Activated B cell treated with CpG ODN at 0.5 μM for 24 hours (primary cell): Measurements from ENCODE around the gene AMMECR1. TPM values are rescaled to one million over a fixed set of nuclear protein-coding genes. Genes with fewer than 3 reads are reported as not detected.
A peak's percentile ranks its signal among the peaks of the same experiment; 100 is the strongest.

Source experiments
- ATAC-seq: fragments of 200-7000 bp; cut with Tn5 transposase; one replicate; pipeline ENCODE4 v1.10.0; 2021; ENCODE audit warnings: low read depth, mild to moderate bottlenecking, moderate library complexity
- CTCF ChIA-PET: fragments of 350-600 bp; sonication (Branson Sonifier 250); formaldehyde crosslinking; loops from one replicate; lab custom pipeline; 2021; ENCODE audit warnings: antibody characterized with exemption; lab: Charles Lee
- POLR2A ChIA-PET: fragments of 350-600 bp; sonication (Branson Sonifier 250); formaldehyde crosslinking; loops from one replicate; lab custom pipeline; 2021; ENCODE audit warnings: antibody characterized with exemption; lab: Charles Lee
- DNase-seq: peaks from one replicate; pipeline ENCODE4 v3.0.0; 2022
- H3K27ac Mint-ChIP-seq: one replicate; pipeline ENCODE4 v1.8.0; 2020; ENCODE audit warnings: mixed read lengths
- H3K27me3 Mint-ChIP-seq: one replicate; pipeline ENCODE4 v1.8.0; 2021; ENCODE audit warnings: mixed read lengths
- H3K36me3 Mint-ChIP-seq: one replicate; pipeline ENCODE4 v1.8.0; 2021; ENCODE audit warnings: low read depth, mixed read lengths
- H3K4me1 Mint-ChIP-seq: one replicate; pipeline ENCODE4 v1.8.0; 2021; ENCODE audit warnings: mixed read lengths
- H3K4me3 Mint-ChIP-seq: one replicate; pipeline ENCODE4 v1.8.0; 2020; ENCODE audit warnings: mild to moderate bottlenecking, mixed read lengths
- H3K9me3 Mint-ChIP-seq: one replicate; pipeline ENCODE4 v1.8.0; 2020; ENCODE audit warnings: mixed read lengths
- intact Hi-C: fragments of 100-400 bp; cut with micrococcal nuclease; formaldehyde crosslinking; loops from one replicate; pipeline ENCODE4 v1.15.1; 2024
- total RNA-seq: library from RNA; stranded (reverse); gene quantifications from 2 replicates; pipeline ENCODE4 v1.2.3, GENCODE V29; 2022
- TF ChIP-seq, protein P1 (sequence below): fragments of 200-600 bp; IDR thresholded peaks from one replicate; pipeline ENCODE4 v1.8.0; 2022; ENCODE audit warnings: antibody characterized with exemption, mild to moderate bottlenecking

The AMMECR1 gene
- total RNA-seq, 1 donor from 2014 or later = 10.8 TPM

DNA sequence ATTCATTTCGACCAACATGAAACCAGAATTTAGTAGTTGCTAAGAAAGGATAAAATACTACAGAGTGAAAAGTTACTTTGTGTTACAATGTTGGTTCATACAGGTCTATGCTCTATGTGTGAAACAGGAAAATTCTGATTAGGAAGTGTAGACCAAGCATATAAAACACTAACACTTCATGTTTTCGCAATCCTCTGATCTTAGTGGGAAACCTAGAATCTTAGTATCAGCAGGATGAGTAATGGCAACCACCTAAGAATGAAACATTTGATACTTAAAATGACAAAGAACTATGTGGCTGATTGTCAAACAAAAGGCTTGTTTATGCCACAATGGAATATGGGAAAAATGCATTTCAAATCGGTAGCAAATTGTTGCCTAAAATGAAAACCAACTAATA is 116.1 kb downstream of the AMMECR1 start:
- Mint-ChIP-seq H3K4me3 (no peak overlapping the region), H3K4me1 (no peaks in the 10 kb centered on the region), H3K27ac (no peak overlapping the region), H3K36me3 (peaks cover 17% of the 10 kb centered on the region), H3K9me3 (no peaks in the 10 kb centered on the region), H3K27me3 (no peaks in the 10 kb centered on the region)
- DNase-seq (no peak), ATAC-seq (no peak)
- intact Hi-C loops = no loop called here
- TF ChIP-seq, protein P1, sequence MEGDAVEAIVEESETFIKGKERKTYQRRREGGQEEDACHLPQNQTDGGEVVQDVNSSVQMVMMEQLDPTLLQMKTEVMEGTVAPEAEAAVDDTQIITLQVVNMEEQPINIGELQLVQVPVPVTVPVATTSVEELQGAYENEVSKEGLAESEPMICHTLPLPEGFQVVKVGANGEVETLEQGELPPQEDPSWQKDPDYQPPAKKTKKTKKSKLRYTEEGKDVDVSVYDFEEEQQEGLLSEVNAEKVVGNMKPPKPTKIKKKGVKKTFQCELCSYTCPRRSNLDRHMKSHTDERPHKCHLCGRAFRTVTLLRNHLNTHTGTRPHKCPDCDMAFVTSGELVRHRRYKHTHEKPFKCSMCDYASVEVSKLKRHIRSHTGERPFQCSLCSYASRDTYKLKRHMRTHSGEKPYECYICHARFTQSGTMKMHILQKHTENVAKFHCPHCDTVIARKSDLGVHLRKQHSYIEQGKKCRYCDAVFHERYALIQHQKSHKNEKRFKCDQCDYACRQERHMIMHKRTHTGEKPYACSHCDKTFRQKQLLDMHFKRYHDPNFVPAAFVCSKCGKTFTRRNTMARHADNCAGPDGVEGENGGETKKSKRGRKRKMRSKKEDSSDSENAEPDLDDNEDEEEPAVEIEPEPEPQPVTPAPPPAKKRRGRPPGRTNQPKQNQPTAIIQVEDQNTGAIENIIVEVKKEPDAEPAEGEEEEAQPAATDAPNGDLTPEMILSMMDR = no peak
- CTCF ChIA-PET = no interaction called here
- POLR2A ChIA-PET = no interaction called here

DNA sequence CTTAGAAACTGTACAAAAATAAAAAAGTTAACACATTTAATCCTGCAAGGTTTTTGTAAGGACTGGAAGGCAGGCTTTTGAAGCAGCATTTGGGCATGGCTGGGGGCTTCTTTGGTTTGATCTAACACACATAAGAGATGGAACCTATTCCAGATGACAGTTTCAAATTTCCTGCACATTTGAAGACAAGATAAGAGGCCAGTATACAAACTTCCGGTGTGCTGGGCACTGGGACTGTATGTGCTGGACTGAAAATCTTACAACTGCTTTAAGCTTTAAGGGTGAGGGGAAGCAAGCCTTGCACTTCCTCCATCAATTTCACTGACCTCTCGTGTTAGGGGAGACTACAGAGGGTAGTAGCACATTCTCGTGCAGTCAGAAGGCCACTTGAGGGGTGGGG is 122.9 kb downstream of the AMMECR1 start:
- ChIA-PET POLR2A (no interaction called here), CTCF (no interaction called here)
- ATAC-seq (no peak), DNase-seq (no peak)
- Mint-ChIP-seq H3K4me1 (no peaks in the 10 kb centered on the region), H3K27me3 (no peaks in the 10 kb centered on the region), H3K27ac (no peak overlapping the region), H3K4me3 (no peak overlapping the region), H3K9me3 (no peaks in the 10 kb centered on the region), H3K36me3 (peaks cover 7% of the 10 kb centered on the region)
- TF ChIP-seq, protein P1 = no peak
- intact Hi-C loops = no loop called here

DNA sequence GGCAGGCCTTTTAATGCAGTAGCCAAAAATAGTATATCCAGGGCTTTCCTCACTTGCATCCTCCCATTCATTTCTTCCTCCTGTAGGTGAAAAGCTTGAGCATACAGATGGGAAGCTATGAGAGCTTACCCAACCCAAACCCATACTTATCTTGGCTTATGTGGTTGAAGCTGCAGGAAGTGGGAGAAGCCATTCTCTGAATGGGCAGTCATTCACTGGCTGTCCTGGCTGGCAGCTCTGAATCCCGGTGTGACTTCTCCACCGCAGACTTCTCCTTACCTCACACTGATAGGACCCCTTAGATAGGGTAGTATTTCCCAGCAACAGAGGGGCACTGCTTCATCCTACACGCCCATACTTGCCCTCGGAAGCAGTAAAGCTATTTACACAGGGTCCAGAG is 125.4 kb downstream of the AMMECR1 start:
- Mint-ChIP-seq H3K36me3 (peaks cover 7% of the 10 kb centered on the region), H3K4me1 (peaks cover 11% of the 10 kb centered on the region), H3K9me3 (no peaks in the 10 kb centered on the region), H3K27me3 (no peaks in the 10 kb centered on the region), H3K27ac (no peak overlapping the region), H3K4me3 (no peak overlapping the region)
- CTCF ChIA-PET = no interaction called here
- POLR2A ChIA-PET = no interaction called here
- intact Hi-C loops = no loop called here
- TF ChIP-seq, protein P1 = no peak
- no peak for DNase-seq
- ATAC-seq = no peak

DNA sequence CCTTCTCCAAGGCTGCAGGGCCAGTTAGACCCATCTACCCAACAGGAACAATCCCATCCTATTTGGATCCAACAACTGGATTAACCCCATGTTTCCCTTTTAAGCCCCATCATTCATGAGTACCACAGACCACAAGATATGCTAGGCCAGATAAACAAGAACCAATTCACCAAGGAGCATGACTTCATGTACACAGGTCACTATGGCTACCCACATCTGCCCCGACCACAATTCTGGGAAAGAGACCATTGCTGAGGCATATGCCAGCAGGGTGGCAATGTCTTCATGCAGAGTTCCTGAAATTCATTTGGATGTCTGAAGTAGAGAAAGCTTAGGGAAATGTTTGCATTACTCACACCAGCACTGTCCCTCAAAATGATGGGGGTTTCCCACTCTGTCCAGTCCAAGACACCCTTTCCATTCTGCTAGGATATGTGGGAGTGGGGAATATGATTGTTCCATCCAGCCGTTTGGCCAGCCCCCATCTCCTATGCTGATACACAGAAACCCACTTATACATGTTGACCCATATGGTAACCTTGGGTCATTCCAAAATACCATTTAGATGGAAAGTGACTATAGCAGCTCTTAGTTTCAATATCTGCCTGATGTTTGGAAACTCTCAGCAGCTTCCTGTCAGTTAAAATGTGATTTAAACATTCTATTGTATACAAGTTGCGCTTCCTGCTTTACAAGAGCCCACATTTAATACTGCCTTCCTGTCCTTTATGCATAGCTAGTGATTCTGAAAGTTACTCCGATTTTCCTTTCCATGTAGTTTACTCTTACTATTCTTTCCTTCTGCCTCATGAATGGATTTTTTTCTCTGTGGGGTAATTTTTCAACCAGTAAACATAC is 129.0 kb downstream of the AMMECR1 start:
- CTCF ChIA-PET = no interaction called here
- Mint-ChIP-seq H3K27ac (peak overlapping the region; percentile 41), H3K9me3 (peaks cover 3% of the 10 kb centered on the region), H3K4me3 (no peak overlapping the region), H3K4me1 (peaks cover 11% of the 10 kb centered on the region), H3K27me3 (no peaks in the 10 kb centered on the region), H3K36me3 (peaks cover 5% of the 10 kb centered on the region)
- TF ChIP-seq, protein P1 = no peak
- POLR2A ChIA-PET = interaction anchor here (0.6 kb wide), 1 partner anchor 17 kb away, joined by 3 read pairs; no protein-coding TSS in a partner anchor
- ATAC-seq (no peak), DNase-seq (no peak)
- intact Hi-C loops = no loop called here

DNA sequence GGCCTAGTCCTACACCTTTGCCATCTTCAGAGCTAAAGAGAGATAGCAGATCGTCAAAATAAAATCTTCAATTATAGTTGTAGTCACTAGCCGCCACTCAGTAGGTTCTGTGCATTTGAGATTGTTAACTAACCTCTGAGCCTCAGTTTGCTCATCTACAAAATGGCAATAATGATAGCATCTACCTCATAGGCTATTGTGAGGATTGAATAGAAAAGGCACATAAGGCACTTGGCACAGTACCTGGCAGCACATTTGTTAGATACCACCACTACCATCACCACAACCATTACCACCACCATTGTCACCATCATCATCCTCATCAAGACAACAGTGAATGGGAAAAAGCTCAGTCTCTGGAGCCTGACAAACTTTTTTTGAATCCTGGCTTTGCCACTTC is 134.6 kb downstream of the AMMECR1 start:
- no peak for ATAC-seq
- CTCF ChIA-PET = no interaction called here
- no peaks in the 10 kb centered on the region for H3K4me1 Mint-ChIP-seq

More for the DNA sequence above, 134.6 kb downstream of the AMMECR1 start:
- DNase-seq = no peak
- Mint-ChIP-seq H3K36me3 (peaks cover 6% of the 10 kb centered on the region), H3K27ac (no peak overlapping the region), H3K27me3 (no peaks in the 10 kb centered on the region), H3K9me3 (peaks cover 3% of the 10 kb centered on the region), H3K4me3 (no peak overlapping the region)
- POLR2A ChIA-PET = no interaction called here
- intact Hi-C loops = no loop called here
- TF ChIP-seq, protein P1 = no peak
